GM20000 (cell line): ENCODE measurements around the gene SPOCK1.

Experiments used
- DNase-seq: peaks from one replicate; pipeline ENCODE4 v3.0.0; 2012; ENCODE audit warnings: low spot score
- CTCF ChIP-seq: IDR thresholded peaks from 2 replicates; pipeline ENCODE4 v1.5.1; 2012; ENCODE audit warnings: mild to moderate bottlenecking, control low read depth; ENCODE audit errors: extremely low read depth, missing control alignments

Gene SPOCK1

GRCh38 chr5:137348759-137349158 is 150.4 kb downstream of the SPOCK1 start:
- TF ChIP-seq CTCF = no peak
- DNase-seq = no peak

- TF ChIP-seq CTCF = no peak
Observed at GRCh38 chr5:137347865-137348264, 151.3 kb downstream of the SPOCK1 start.

DNA sequence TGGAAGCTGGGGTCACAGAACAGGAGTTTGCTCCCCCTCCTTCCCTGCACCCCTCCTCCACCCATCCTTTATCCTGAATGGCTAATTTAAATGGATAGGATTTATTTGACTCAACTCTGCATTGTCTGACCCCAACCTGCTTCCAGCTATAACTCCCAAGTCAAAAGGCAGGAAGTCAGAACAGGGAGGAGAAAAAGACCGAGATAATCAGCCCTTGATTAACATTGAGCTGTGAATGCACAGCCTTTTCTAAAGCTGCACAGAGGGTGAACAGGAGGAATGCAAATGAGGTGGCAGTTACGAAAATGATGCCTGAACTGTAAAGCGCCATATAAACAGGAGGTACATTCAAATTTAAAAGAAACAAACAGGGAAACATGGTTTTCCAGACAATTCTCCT is 152.8 kb downstream of the SPOCK1 start:
- no peak for DNase-seq
- TF ChIP-seq CTCF = no peak

More at GRCh38 chr5:137347865-137348264, 151.3 kb downstream of the SPOCK1 start:
- no peak for DNase-seq

GRCh38 chr5:137345396-137345795 is 153.7 kb downstream of the SPOCK1 start:
- DNase-seq = no peak
- TF ChIP-seq CTCF = no peak

GRCh38 chr5:137344723-137345322 is 154.3 kb downstream of the SPOCK1 start:
- peak; percentile 44 for TF ChIP-seq CTCF
- DNase-seq = peak; percentile 26

- no peak for TF ChIP-seq CTCF
- DNase-seq = no peak
Observed at GRCh38 chr5:137344021-137344420, 155.1 kb downstream of the SPOCK1 start.

- TF ChIP-seq CTCF = no peak
- DNase-seq = no peak
Observed at GRCh38 chr5:137342764-137343163, 156.4 kb downstream of the SPOCK1 start.
